Kidney (tissue), 14 donors: ENCODE data around the gene KRT37. TPM values are rescaled to one million over a fixed set of nuclear protein-coding genes. Genes with fewer than 3 reads are reported as not detected.

Source experiments
- DNase-seq, 5 donors: peaks; one replicate each; pipeline ENCODE4 v3.0.0-alpha.2; 2013 to 2020
- FAIRE-seq: peaks from 2 replicates; lab custom pipeline; 2012; peaks lifted over from hg19 to GRCh38; lab: Jason Lieb, UNC
- H3K27ac ChIP-seq, 2 donors: one replicate each; pipeline ENCODE4 v1.7.0; 2013; ENCODE audit warnings: low read depth in 2 of 2, low read length in 2 of 2, inconsistent platforms in 1 of 2
- H3K27me3 ChIP-seq: one replicate; pipeline ENCODE4 v1.7.1; 2013; ENCODE audit warnings: low read length, inconsistent platforms; ENCODE audit not compliant: control insufficient read depth, insufficient read depth
- H3K36me3 ChIP-seq, 3 donors: one replicate each; pipeline versions ENCODE4 v1.7.0 to v1.7.1; 2013; ENCODE audit warnings: low read length in 3 of 3, control low read depth in 1 of 3, inconsistent platforms in 1 of 3; ENCODE audit not compliant: insufficient read depth in 3 of 3, control insufficient read depth in 2 of 3
- H3K4me1 ChIP-seq, 3 donors: one replicate each; pipeline versions ENCODE4 v1.7.0 to v1.7.1; 2013; ENCODE audit warnings: low read length in 3 of 3, inconsistent platforms in 1 of 3, low read depth in 1 of 3; ENCODE audit not compliant: control insufficient read depth in 2 of 3, insufficient read depth in 2 of 3
- H3K4me3 ChIP-seq, 3 donors: one replicate each; pipeline versions ENCODE4 v1.7.0 to v1.8.1; 2013; ENCODE audit warnings: low read length in 3 of 3, control low read depth in 1 of 3, inconsistent platforms in 1 of 3
- H3K9ac ChIP-seq, 3 donors: one replicate each; pipeline versions ENCODE4 v1.7.0 to v1.7.1; 2013; ENCODE audit warnings: low read length in 3 of 3, control low read depth in 1 of 3, inconsistent platforms in 1 of 3
- H3K9me3 ChIP-seq, 3 donors: one replicate each; pipeline versions ENCODE4 v1.7.0 to v1.7.1; 2013; ENCODE audit warnings: low read length in 3 of 3, control low read depth in 1 of 3, inconsistent platforms in 1 of 3; ENCODE audit not compliant: control insufficient read depth in 2 of 3, insufficient read depth in 1 of 3
- intact Hi-C: fragments of 100-400 bp; cut with DNase I; formaldehyde crosslinking; loops from one replicate; pipeline ENCODE4 v1.11.1; 2022
- polyA plus RNA-seq: library from polyadenylated mRNA; stranded (reverse); fragments of 350-450 nt; fragmentation: Illumina TruSeq; extraction: RNeasy Lipid Tissue Mini Kit (QIAGEN cat#74804); gene quantifications from one replicate; pipeline ENCODE4 v1.2.3, GENCODE V29; 2014; ENCODE audit warnings: low read depth, low replicate concordance; ENCODE audit not compliant: insufficient read depth
- total RNA-seq: library from RNA; stranded (reverse); fragmentation: NEBNext Ultra II Directional; extraction: Animal tissue kit (Norgen Biotek cat#: 25700); gene quantifications from one replicate; pipeline ENCODE4 v1.2.1, GENCODE V29; 2021
- TF ChIP-seq, protein P1 (sequence below): IDR thresholded peaks from 3 replicates; pipeline ENCODE4 v1.5.1; 2012; ENCODE audit warnings: mild to moderate bottlenecking, moderate library complexity, borderline replicate concordance; ENCODE audit not compliant: insufficient read depth; ENCODE audit errors: extremely low read depth
- donor health status: control.
- donor health status: control.
- donor health status: control.
- donor health status: control.
- donor health status: control.
- donor health status: DM: yes; HTN: yes; CAD: no.
- donor health status: Normal renal cell carcinoma (clear cell type).

The KRT37 gene
- total and polyA plus RNA-seq, 2 donors from 2014 or later, result not detected

DNA sequence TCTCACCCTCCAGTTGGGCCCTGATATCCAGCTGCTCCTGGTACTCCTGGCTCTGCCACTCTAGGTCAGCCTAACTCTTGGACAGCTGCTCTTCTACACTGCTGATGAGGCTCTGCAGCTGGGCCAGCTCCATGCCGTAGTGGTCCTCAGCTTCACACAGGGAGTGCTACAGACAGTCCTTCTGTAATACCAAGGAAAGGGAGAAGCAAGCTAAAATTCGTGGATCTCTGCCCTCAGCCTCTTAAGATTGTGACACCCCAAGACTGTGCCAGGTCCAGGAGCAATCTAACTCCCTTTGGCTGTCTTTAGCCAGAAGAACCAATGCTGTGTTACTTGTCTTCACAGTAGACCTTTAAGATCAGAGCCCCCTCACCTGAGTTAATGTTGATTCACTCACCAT is 24.1 kb upstream of the KRT37 start:
- Histone ChIP-seq H3K9ac (no peak overlapping the region), H3K9me3 (no peaks in the 10 kb centered on the region), H3K27me3 (no peaks in the 10 kb centered on the region), H3K27ac (no peak overlapping the region), H3K4me1 (no peaks in the 10 kb centered on the region), H3K36me3 (no peaks in the 10 kb centered on the region), H3K4me3 (no peak overlapping the region)
- intact Hi-C loops, result no loop called here
- DNase-seq (no peak), FAIRE-seq (no peak)
- TF ChIP-seq, protein P1, sequence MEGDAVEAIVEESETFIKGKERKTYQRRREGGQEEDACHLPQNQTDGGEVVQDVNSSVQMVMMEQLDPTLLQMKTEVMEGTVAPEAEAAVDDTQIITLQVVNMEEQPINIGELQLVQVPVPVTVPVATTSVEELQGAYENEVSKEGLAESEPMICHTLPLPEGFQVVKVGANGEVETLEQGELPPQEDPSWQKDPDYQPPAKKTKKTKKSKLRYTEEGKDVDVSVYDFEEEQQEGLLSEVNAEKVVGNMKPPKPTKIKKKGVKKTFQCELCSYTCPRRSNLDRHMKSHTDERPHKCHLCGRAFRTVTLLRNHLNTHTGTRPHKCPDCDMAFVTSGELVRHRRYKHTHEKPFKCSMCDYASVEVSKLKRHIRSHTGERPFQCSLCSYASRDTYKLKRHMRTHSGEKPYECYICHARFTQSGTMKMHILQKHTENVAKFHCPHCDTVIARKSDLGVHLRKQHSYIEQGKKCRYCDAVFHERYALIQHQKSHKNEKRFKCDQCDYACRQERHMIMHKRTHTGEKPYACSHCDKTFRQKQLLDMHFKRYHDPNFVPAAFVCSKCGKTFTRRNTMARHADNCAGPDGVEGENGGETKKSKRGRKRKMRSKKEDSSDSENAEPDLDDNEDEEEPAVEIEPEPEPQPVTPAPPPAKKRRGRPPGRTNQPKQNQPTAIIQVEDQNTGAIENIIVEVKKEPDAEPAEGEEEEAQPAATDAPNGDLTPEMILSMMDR, result no peak

DNA sequence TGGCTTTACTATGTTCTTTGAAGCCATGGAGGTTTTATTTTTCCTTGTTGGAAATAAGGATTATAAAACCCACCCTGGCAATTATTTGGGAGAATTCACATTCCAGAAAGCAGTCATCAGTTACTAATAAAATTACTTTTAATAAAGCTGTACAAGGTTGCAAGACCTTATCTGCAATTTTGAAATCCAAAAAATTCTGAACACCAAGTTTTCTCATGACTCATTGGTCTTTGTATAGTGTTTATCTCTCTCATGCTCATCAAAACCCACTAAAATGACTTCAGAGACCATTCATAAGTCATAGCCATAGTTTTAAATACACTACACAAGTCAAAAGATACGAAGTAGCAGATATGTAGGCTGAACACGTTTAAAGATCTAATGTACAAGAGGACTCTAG is 22.4 kb upstream of the KRT37 start:
- no peak for FAIRE-seq
- intact Hi-C loops, result no loop called here

DNA sequence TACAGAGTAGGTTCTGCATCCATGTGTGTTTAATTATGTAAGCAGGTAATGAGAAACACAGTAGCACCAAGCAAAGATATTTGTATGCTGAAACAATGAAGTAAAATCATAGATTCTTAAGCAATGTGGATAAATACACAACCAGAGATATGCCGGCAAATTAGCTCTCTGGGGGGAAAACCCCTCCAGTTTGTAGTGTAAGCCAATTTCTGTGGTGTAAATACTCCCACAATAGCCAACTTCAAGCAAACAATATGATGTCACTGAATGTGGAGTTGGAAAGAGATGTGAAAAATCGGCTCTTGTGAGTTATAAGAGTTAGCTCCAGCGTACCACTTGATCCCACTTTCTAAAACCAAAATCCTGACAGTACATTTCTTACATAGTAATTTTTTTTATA is 20.3 kb upstream of the KRT37 start:
- Histone ChIP-seq H3K36me3 (no peaks in the 10 kb centered on the region), H3K9me3 (no peaks in the 10 kb centered on the region), H3K4me3 (no peak overlapping the region), H3K27ac (no peak overlapping the region), H3K9ac (no peak overlapping the region), H3K27me3 (no peaks in the 10 kb centered on the region), H3K4me1 (no peaks in the 10 kb centered on the region)
- no peak for DNase-seq
- FAIRE-seq, result no peak
- TF ChIP-seq, protein P1, result no peak
- intact Hi-C loops, result no loop called here

More for the DNA sequence above, 22.4 kb upstream of the KRT37 start:
- TF ChIP-seq, protein P1, result no peak
- no peaks in the 10 kb centered on the region for H3K36me3 ChIP-seq
- DNase-seq, result no peak
- H3K4me3 ChIP-seq, result no peak overlapping the region
- H3K9ac ChIP-seq, result no peak overlapping the region
- no peaks in the 10 kb centered on the region for H3K27me3 ChIP-seq
- no peaks in the 10 kb centered on the region for H3K4me1 ChIP-seq
- no peak overlapping the region for H3K27ac ChIP-seq
- no peaks in the 10 kb centered on the region for H3K9me3 ChIP-seq

GRCh38 chr17:41444186-41444585 is 19.8 kb upstream of the KRT37 start:
- no peaks in the 10 kb centered on the region for H3K27me3 ChIP-seq
- H3K9ac ChIP-seq, result no peak overlapping the region
- no peaks in the 10 kb centered on the region for H3K9me3 ChIP-seq
- FAIRE-seq (no peak), DNase-seq (no peak)
- no peaks in the 10 kb centered on the region for H3K36me3 ChIP-seq
- no peak overlapping the region for H3K4me3 ChIP-seq
- no peaks in the 10 kb centered on the region for H3K4me1 ChIP-seq
- H3K27ac ChIP-seq, result no peak overlapping the region
- TF ChIP-seq, protein P1, result no peak
- intact Hi-C loops, result no loop called here
